ENCODE measurements around the gene NLK.

NLK gene

DNA sequence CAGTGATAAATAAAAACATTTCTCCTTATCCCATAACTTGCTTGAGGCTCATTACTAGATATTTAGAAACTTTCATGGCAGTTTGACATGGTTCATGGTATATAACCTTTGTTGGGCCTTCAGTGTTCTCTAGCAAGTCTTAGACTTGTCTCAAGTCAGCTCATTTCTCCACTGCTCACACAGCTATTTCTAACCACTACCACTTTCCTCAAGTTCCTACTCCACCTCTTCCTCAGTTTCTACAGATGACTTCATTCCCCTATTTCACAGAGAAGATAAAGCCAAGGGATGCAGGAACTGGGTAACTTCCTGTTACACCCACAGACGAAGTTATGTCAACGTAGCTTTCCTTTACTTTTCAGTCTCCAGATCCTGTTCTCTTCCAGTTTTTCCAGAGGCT lies 23.2 kb downstream of the NLK start:
- peak; percentile 38 to 52 for DNase-seq (ENCODE audit: low read depth in 2 of 2)
- TF ChIP-seq, protein P1, sequence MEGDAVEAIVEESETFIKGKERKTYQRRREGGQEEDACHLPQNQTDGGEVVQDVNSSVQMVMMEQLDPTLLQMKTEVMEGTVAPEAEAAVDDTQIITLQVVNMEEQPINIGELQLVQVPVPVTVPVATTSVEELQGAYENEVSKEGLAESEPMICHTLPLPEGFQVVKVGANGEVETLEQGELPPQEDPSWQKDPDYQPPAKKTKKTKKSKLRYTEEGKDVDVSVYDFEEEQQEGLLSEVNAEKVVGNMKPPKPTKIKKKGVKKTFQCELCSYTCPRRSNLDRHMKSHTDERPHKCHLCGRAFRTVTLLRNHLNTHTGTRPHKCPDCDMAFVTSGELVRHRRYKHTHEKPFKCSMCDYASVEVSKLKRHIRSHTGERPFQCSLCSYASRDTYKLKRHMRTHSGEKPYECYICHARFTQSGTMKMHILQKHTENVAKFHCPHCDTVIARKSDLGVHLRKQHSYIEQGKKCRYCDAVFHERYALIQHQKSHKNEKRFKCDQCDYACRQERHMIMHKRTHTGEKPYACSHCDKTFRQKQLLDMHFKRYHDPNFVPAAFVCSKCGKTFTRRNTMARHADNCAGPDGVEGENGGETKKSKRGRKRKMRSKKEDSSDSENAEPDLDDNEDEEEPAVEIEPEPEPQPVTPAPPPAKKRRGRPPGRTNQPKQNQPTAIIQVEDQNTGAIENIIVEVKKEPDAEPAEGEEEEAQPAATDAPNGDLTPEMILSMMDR (IDR thresholded peaks at IDR 0.05; ENCODE audit: low read depth, low read length): no peak
- H3K4me3 ChIP-seq (replicated peaks in 1 of 2; ENCODE audit: low read depth in 2 of 2, low read length in 2 of 2): no peak overlapping the region

DNA sequence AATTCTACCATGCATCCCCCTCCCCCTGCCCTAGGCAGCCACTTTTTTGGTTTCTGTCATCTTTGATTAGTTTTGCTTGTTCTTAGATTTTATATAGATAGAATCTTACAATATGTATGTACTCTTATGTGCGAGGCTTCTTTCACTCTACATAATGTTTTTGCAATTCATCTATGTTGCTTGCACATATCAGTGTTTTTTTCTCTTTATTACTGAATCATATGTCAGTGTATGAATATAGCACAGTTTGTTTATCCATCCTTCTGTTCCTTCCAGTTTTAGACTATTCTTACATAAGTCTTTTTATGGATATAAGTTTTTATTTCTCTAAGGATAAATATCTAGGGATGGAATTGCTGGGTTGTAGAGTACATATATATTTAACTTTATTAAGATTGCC lies 26.6 kb downstream of the NLK start:
- TF ChIP-seq, protein P1 (IDR thresholded peaks at IDR 0.05; ENCODE audit: low read depth, low read length): no peak
- no peak for DNase-seq (ENCODE audit: low read depth in 2 of 2)
- no peak overlapping the region for H3K4me3 ChIP-seq (replicated peaks in 1 of 2; ENCODE audit: low read depth in 2 of 2, low read length in 2 of 2)

DNA sequence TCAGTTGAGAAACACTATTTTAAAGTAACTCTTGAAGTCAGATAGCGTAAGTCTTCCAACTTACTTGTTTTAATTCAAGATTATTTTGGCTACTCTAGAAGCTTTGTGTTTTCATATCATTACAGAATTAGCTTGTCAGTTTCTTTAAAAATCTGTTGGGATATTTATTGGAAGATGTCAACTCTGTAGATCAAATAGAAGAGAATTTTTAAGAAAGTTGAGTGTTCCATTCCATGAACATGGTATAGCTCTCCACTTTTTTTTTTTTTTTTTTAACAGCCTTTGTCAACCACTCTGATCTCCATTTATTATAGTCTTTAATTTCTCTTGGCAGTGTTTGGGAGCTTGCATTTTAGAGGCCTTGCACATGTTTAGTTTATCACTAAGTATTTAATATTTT lies 28.7 kb downstream of the NLK start:
- TF ChIP-seq, protein P1 (IDR thresholded peaks at IDR 0.05; ENCODE audit: low read depth, low read length): no peak
- no peak overlapping the region for H3K4me3 ChIP-seq (replicated peaks in 1 of 2; ENCODE audit: low read depth in 2 of 2, low read length in 2 of 2)
- no peak for DNase-seq (ENCODE audit: low read depth in 2 of 2)

DNA sequence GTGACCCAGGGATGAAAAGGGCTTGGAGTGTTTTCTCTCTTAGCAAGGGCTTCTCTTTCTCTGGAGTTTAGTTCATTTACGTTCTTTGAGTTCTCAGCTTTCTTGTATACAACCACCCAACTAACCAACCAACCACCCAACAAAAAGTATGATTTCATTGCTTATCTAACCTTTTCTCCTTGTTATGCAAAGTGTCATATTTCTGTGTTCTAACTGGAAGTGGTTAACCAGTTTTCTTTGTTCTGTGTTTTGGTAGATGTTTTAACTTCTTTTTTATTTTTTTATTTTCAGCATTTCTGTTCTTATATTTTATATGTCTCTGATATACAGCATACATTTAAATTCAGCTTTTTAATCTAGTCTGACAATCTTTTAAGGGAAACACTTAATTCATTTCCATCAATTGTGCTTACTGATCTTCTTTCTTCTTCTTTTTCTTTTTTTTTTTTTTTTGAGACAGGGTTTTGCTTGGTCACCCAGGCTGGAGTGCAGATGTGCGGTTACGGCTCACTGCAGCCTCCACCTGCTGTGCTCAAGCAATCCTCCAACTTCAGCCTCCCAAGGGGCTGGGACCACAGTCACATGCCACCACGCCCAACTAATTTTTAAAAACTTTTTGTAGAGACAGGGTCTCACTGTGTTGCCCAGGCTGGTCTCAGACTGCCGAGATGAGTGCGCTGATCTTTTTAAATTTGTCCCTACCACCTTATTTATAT lies 29.6 kb downstream of the NLK start:
- H3K4me3 ChIP-seq (replicated peaks in 1 of 2; ENCODE audit: low read depth in 2 of 2, low read length in 2 of 2): no peak overlapping the region
- TF ChIP-seq, protein P1 (IDR thresholded peaks at IDR 0.05; ENCODE audit: low read depth, low read length): no peak
- DNase-seq (ENCODE audit: low read depth in 2 of 2): peak in 1 of 2 donors; percentile 22

DNA sequence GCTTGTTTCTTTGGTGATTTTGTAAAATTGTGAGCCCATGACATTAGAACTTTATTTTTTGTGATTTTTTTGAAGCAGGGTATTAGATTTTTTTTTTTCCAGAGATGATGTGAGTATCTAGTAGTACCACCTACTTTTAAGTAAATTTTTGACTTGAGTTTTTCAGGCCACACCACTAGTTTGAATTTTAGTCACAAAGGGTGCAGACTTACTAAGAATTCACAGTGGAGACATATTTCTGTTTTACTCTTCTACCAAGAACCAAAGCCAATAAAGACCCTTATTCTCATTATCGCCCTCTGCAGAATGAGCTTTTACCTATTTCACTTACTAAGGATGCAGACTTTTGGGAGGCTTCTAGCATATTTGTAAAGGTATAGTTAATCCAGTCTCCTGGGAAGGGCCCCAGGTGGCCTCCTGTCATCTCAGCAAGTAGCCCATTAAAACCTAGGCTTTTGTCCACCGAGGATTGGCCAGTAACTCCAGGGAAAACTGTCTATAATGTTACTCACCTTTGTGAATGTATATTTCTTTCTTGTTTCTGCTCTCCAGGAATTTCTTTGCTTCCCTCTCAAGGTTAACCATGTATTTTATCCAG lies 30.6 kb downstream of the NLK start:
- TF ChIP-seq, protein P1 (IDR thresholded peaks at IDR 0.05; ENCODE audit: low read depth, low read length): no peak
- no peak overlapping the region for H3K4me3 ChIP-seq (replicated peaks in 1 of 2; ENCODE audit: low read depth in 2 of 2, low read length in 2 of 2)
- DNase-seq (ENCODE audit: low read depth in 2 of 2): no peak

DNA sequence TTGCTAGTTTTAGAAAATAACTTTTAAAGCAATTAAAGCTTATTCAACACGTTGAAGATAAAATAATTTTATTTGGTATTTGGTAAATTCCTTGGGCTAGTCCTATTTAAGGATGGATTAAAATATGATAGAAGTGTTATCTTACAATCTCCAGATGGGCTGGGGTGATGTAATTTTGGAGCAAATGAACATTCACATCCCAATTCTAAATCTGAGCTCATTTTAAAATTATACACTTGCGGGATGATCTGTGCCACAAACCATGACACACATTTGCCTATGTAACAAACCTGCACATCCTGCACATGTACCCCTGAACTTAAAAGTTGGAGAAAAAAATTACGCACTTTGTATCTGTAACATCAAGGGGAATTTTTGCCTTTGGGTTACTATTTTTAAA lies 31.5 kb downstream of the NLK start:
- no peak overlapping the region for H3K4me3 ChIP-seq (replicated peaks in 1 of 2; ENCODE audit: low read depth in 2 of 2, low read length in 2 of 2)
- no peak for DNase-seq (ENCODE audit: low read depth in 2 of 2)
- TF ChIP-seq, protein P1 (IDR thresholded peaks at IDR 0.05; ENCODE audit: low read depth, low read length): no peak

All from cardiac fibroblast (primary cell).